Transverse colon (tissue), 4 donors: ENCODE measurements around the gene MIR17HG. TPM values are rescaled to one million over a fixed set of nuclear protein-coding genes. Genes with fewer than 3 reads are reported as not detected.

Experiments used
- DNase-seq: peaks from one replicate; pipeline ENCODE4 v3.0.0-alpha.2; 2019
- H3K27ac ChIP-seq, 4 donors: fragments of 200-600 bp; sonication (generic); 2 replicates each; pipeline ENCODE4 v1.5.1; 2016 to 2018; ENCODE audit warnings: inconsistent platforms in 4 of 4
- H3K27me3 ChIP-seq: fragments of 200-600 bp; sonication (generic); 2 replicates; pipeline ENCODE4 v1.5.1; 2017; ENCODE audit warnings: inconsistent platforms
- H3K36me3 ChIP-seq, 4 donors: fragments of 200-600 bp; sonication (generic); 2 replicates each; pipeline ENCODE4 v1.5.1; 2017 to 2019; ENCODE audit warnings: inconsistent platforms in 4 of 4
- H3K4me1 ChIP-seq, 4 donors: fragments of 200-600 bp; sonication (generic); 2 replicates each; pipeline ENCODE4 v1.5.1; 2017 to 2020; ENCODE audit warnings: inconsistent platforms in 4 of 4
- H3K4me3 ChIP-seq, 4 donors: fragments of 200-600 bp; sonication (generic); 1 replicate in 1 of 4; 2 replicates in 3 of 4; pipeline versions ENCODE4 v1.5.1 to v1.6.1; 2017 to 2019; ENCODE audit warnings: inconsistent platforms in 4 of 4
- H3K9me3 ChIP-seq, 2 donors: fragments of 200-600 bp; sonication (generic); 2 replicates each; pipeline ENCODE4 v1.5.1; 2017 to 2019; ENCODE audit warnings: inconsistent platforms in 2 of 2
- CTCF ChIP-seq, 5 experiments: fragments of 200-600 bp in 3 of 5; fragments of 450-650 bp in 2 of 5; sonication (generic) in 3 of 5; IDR thresholded peaks; 1 replicate in 2 of 5; 2 replicates in 3 of 5; pipeline ENCODE4 v1.5.1; 2016 to 2017; ENCODE audit warnings: antibody characterized with exemption in 5 of 5, inconsistent platforms in 3 of 5, mild to moderate bottlenecking in 2 of 5, moderate library complexity in 1 of 5
- EP300 ChIP-seq: sonication (generic); formaldehyde crosslinking; IDR thresholded peaks from one replicate; pipeline ENCODE4 v1.6.1; 2017; ENCODE audit warnings: antibody characterized with exemption, low read depth
- POLR2A ChIP-seq: fragments of 450-650 bp; IDR thresholded peaks from one replicate; pipeline ENCODE4 v1.6.1; 2016; ENCODE audit warnings: antibody characterized with exemption, mild to moderate bottlenecking, moderate library complexity
- POLR2AphosphoS5 ChIP-seq, 3 donors: sonication (generic); formaldehyde crosslinking; IDR thresholded peaks; one replicate each; pipeline ENCODE4 v1.6.1; 2016; ENCODE audit warnings: antibody characterized with exemption in 3 of 3
- WGBS, 2 donors: methylation state at CpG; one replicate each; pipeline ENCODE4 v1.1.5; 2018; ENCODE audit warnings: low coverage in 1 of 2; 5-methylcytosine and 5-hydroxymethylcytosine counted together
- in situ Hi-C, 4 donors: fragments of 200-750 bp; cut with MboI; loops; one replicate each; pipeline versions ENCODE4 v1.15.0 to v1.15.1; 2017; ENCODE audit warnings: low sequenced_read_pairs in 3 of 4, low pct_ligation_motif_present in 1 of 4, low pct_unique_long_range_greater_than_20kb in 1 of 4
- intact Hi-C: fragments of 100-400 bp; cut with DNase I; formaldehyde crosslinking; loops from one replicate; pipeline ENCODE4 v1.15.1; 2023; ENCODE audit warnings: low total_unique reads
- total RNA-seq, 4 donors: library from RNA; depleted of rRNA; stranded (reverse); fragments of >200 nt; gene quantifications; one replicate each; pipeline ENCODE4 v1.1.0, GENCODE V29; 2016

MIR17HG gene
- 1 to 10 TPM; 1.1 to 8.1 (median 2.2) TPM for total RNA-seq

- H3K27ac ChIP-seq: peak within 1 kb of the TSS; percentile 98 to 100 (median 99)
- peak within 1 kb of the TSS; percentile 90 to 100 (median 98) for H3K4me3 ChIP-seq
- 0% methylated on average over 17 of the region's 103 CpGs; no CpG with 5 or more reads in 1 of the 2 donors for WGBS, 2 donors
- peaks cover 11% of the 10 kb centered on the region for H3K27me3 ChIP-seq
- DNase-seq: peak; percentile 94
- intact Hi-C loops (no loop called here), in situ Hi-C loops (no loop called here)
- peaks cover 0 to 23% (median 13%) of the 10 kb centered on the region in 4 donors for H3K4me1 ChIP-seq
- H3K36me3 ChIP-seq: peaks cover 0 to 5% (median 0%) of the 10 kb centered on the region in 4 donors
- TF ChIP-seq EP300 (no peak), POLR2A (peak; percentile 66), CTCF (IDR thresholded peaks at IDR 0.05) (no peak), POLR2AphosphoS5 (IDR thresholded peaks at IDR 0.05) (peak; percentile 80 to 93 (median 91))
- no peaks in the 10 kb centered on the region for H3K9me3 ChIP-seq
Observed at GRCh38 chr13:91347202-91347995, at the start of gene MIR17HG. TSS of gene MIR17HG (plus strand) at chr13:91347687.

DNA sequence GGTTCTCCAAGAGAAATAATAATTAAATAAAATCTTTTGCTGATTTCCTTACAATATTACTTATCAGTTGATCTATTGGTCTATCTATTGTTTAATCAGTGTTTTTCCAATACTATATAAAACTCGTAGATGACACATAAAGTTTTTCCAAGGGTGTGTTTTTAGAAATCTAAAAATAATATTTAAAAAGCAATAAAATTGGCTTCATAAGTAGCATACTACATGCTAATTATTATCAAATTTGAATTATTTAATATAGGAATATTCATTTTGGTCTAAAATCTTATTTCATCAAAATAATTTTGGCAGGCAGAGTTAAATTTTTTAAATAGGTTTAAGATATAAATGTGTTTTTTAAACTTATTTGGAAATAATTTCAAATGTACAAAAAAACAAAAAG, 49.4 kb upstream of the MIR17HG start:
- H3K9me3 ChIP-seq: no peaks in the 10 kb centered on the region
- H3K27ac ChIP-seq: no peak overlapping the region
- no peaks in the 10 kb centered on the region for H3K27me3 ChIP-seq
- intact Hi-C loops (no loop called here), in situ Hi-C loops (no loop called here)
- TF ChIP-seq POLR2AphosphoS5 (IDR thresholded peaks at IDR 0.05) (no peak), EP300 (no peak), CTCF (IDR thresholded peaks at IDR 0.05) (no peak), POLR2A (no peak)
- H3K4me3 ChIP-seq: no peak overlapping the region
- no peaks in the 10 kb centered on the region for H3K36me3 ChIP-seq
- 69 to 75% methylated on average over 1 of the region's 1 CpG for WGBS, 2 donors
- no peaks in the 10 kb centered on the region for H3K4me1 ChIP-seq
- no peak for DNase-seq

DNA sequence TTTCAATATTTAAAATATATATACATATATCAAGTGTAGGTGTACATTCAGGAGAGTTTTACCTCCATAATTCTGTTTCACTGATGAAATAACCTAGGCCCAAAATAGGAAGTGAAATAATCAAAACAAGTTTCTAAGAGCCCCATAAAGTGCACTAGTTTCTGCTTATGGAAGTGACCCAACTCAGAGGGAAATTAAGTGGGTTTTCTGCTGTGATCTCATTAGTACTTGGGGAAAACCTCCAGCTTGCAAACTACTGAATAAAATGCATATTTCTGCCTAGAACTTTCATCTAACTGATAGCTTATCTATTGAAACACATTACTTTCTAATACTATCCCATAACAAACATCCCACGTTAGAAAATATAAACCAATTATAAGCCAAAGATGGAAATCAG, 45.4 kb upstream of the MIR17HG start:
- TF ChIP-seq EP300 (no peak), CTCF (IDR thresholded peaks at IDR 0.05) (no peak), POLR2AphosphoS5 (IDR thresholded peaks at IDR 0.05) (no peak), POLR2A (no peak)
- no peaks in the 10 kb centered on the region for H3K9me3 ChIP-seq
- WGBS, 2 donors: 55 to 71% methylated on average over 1 of the region's 1 CpG
- H3K4me3 ChIP-seq: no peak overlapping the region
- DNase-seq: no peak
- intact Hi-C loops (no loop called here), in situ Hi-C loops (no loop called here)
- no peak overlapping the region for H3K27ac ChIP-seq
- no peaks in the 10 kb centered on the region for H3K36me3 ChIP-seq
- H3K27me3 ChIP-seq: no peaks in the 10 kb centered on the region
- no peaks in the 10 kb centered on the region for H3K4me1 ChIP-seq

DNA sequence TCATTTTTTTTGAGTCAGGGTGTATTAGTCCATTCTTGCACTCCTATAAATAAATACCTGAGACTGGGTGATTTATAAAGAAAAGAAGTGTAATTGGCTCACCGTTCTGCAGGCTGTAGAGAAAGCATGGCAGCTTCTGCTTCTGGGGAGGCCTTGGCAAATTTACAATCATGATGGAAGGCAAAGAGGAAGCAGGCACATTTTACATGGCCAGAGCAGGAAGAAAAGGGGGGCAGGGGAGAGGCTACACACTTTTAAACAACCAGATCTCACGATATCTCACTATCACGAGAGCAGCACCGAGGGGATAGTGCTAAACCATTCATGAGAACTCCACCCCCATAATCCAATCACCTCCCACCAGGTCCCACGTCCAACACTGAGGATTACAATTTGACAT, 44.5 kb upstream of the MIR17HG start:
- no peak for DNase-seq
- intact Hi-C loops (no loop called here), in situ Hi-C loops (no loop called here)
- Histone ChIP-seq H3K4me3 (no peak overlapping the region), H3K36me3 (no peaks in the 10 kb centered on the region), H3K27me3 (no peaks in the 10 kb centered on the region), H3K9me3 (no peaks in the 10 kb centered on the region), H3K27ac (no peak overlapping the region), H3K4me1 (no peaks in the 10 kb centered on the region)
- TF ChIP-seq CTCF (IDR thresholded peaks at IDR 0.05): no peak
- TF ChIP-seq EP300: no peak
- TF ChIP-seq POLR2A: no peak
- no peak for TF ChIP-seq POLR2AphosphoS5 (IDR thresholded peaks at IDR 0.05)
- WGBS, 2 donors: 73 to 87% methylated on average over 1 to 5 of the region's 5 CpGs
